Measurements from ENCODE around the gene PLAGL2. TPM values are rescaled to one million over a fixed set of nuclear protein-coding genes. Genes with fewer than 3 reads are reported as not detected.

PLAGL2 gene
- total and polyA plus RNA-seq, 4 donors: 4.6 to 15.8 (median 12.9) TPM

DNA sequence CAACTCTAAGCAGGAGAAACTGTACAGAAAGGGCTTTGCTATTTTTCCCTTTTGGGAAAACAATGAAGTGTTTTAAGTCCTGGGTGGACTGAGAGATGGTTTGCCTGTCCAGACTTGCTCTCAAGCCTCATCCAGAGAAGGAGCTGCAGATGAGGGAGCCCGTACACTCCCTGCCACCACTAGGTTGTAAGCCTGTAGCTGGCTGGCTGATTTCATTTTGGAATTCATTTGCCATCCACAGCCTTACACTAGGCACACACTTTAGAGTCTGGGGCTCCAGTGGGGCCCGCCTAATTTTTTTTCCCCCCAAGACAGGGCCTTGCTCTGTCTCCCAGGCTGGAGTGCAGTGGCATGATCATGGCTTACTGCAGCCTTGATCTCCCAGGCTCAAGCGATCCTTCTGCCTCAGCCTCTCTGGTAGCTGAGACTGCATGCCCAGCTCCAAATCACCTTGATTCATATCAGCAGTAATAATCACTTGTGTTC is 28.5 kb upstream of the PLAGL2 start:
- H3K36me3 ChIP-seq (ENCODE audit: control insufficient read depth in 4 of 4, insufficient read depth in 4 of 4, low read length in 4 of 4): peaks cover 3 to 30% (median 19%) of the 10 kb centered on the region in 4 donors
- no peak overlapping the region for H3K27ac ChIP-seq (ENCODE audit: low read depth in 1 of 2, low read length in 1 of 2)
- H3K9ac ChIP-seq (ENCODE audit: insufficient read depth in 1 of 2, low read length in 2 of 2): no peak overlapping the region
- H3K4me1 ChIP-seq (ENCODE audit: control insufficient read depth in 5 of 5, insufficient read depth in 5 of 5, low read length in 5 of 5): no peaks in the 10 kb centered on the region
- no peaks in the 10 kb centered on the region for H3K9me3 ChIP-seq (ENCODE audit: control insufficient read depth in 4 of 4, insufficient read depth in 3 of 4, low read length in 3 of 4)
- no peaks in the 10 kb centered on the region for H3K27me3 ChIP-seq (ENCODE audit: control insufficient read depth in 3 of 3, insufficient read depth in 3 of 3, low read length in 2 of 3)
- no peak for DNase-seq
- 94 to 96% methylated on average over 3 of the region's 3 CpGs for WGBS, 2 donors
- no peak overlapping the region for H3K4me3 ChIP-seq
- TF ChIP-seq, protein P1, sequence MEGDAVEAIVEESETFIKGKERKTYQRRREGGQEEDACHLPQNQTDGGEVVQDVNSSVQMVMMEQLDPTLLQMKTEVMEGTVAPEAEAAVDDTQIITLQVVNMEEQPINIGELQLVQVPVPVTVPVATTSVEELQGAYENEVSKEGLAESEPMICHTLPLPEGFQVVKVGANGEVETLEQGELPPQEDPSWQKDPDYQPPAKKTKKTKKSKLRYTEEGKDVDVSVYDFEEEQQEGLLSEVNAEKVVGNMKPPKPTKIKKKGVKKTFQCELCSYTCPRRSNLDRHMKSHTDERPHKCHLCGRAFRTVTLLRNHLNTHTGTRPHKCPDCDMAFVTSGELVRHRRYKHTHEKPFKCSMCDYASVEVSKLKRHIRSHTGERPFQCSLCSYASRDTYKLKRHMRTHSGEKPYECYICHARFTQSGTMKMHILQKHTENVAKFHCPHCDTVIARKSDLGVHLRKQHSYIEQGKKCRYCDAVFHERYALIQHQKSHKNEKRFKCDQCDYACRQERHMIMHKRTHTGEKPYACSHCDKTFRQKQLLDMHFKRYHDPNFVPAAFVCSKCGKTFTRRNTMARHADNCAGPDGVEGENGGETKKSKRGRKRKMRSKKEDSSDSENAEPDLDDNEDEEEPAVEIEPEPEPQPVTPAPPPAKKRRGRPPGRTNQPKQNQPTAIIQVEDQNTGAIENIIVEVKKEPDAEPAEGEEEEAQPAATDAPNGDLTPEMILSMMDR (IDR thresholded peaks at IDR 0.05; ENCODE audit: control extremely low read depth, extremely low read depth): no peak
- no peak for ATAC-seq (ENCODE audit: insufficient read depth, low FRiP score)

DNA sequence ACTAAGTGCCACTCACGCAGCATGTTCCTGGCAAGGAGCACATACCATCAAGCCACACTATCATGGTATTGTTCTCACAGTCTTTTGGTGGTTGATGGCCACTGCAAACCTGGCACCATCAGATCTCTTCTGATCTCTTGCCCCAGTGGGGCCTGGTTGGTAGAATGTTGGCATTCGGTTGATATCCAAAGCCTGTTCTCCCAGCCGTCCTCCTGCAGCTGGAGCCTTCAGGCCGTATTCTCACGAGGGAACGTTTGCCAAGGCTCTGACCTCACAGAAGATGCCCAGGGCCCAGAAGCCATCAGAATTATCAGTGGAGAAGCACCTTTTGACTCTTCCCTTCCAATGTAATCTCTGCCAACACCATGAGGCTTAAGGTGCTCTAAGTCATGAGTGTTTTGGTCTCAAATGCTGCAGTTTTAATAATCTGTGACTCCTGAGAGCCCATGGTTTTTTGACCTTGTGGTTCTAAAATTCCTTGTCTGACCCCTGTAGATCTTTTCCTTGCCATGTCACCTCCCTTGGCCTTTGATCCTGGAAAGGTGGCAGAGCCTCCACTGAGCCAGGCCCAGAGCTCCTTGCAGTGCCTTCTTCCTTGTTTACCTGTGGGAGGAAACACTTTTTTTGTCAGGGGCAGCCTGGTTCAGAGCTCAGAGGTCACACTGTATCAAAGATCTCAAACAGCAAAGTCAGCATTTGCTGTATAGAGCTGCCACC is 27.9 kb upstream of the PLAGL2 start:
- H3K9me3 ChIP-seq (ENCODE audit: control insufficient read depth in 4 of 4, insufficient read depth in 3 of 4, low read length in 3 of 4): no peaks in the 10 kb centered on the region
- H3K27ac ChIP-seq (ENCODE audit: low read depth in 1 of 2, low read length in 1 of 2): no peak overlapping the region
- DNase-seq (no peak), ATAC-seq (ENCODE audit: insufficient read depth, low FRiP score) (no peak)
- 88 to 94% methylated on average over 6 of the region's 6 CpGs for WGBS, 2 donors
- TF ChIP-seq, protein P1 (IDR thresholded peaks at IDR 0.05; ENCODE audit: control extremely low read depth, extremely low read depth): no peak
- peaks cover 3 to 36% (median 21%) of the 10 kb centered on the region in 4 donors for H3K36me3 ChIP-seq (ENCODE audit: control insufficient read depth in 4 of 4, insufficient read depth in 4 of 4, low read length in 4 of 4)
- H3K4me3 ChIP-seq: no peak overlapping the region
- H3K27me3 ChIP-seq (ENCODE audit: control insufficient read depth in 3 of 3, insufficient read depth in 3 of 3, low read length in 2 of 3): no peaks in the 10 kb centered on the region
- H3K4me1 ChIP-seq (ENCODE audit: control insufficient read depth in 5 of 5, insufficient read depth in 5 of 5, low read length in 5 of 5): no peaks in the 10 kb centered on the region
- no peak overlapping the region for H3K9ac ChIP-seq (ENCODE audit: insufficient read depth in 1 of 2, low read length in 2 of 2)

DNA sequence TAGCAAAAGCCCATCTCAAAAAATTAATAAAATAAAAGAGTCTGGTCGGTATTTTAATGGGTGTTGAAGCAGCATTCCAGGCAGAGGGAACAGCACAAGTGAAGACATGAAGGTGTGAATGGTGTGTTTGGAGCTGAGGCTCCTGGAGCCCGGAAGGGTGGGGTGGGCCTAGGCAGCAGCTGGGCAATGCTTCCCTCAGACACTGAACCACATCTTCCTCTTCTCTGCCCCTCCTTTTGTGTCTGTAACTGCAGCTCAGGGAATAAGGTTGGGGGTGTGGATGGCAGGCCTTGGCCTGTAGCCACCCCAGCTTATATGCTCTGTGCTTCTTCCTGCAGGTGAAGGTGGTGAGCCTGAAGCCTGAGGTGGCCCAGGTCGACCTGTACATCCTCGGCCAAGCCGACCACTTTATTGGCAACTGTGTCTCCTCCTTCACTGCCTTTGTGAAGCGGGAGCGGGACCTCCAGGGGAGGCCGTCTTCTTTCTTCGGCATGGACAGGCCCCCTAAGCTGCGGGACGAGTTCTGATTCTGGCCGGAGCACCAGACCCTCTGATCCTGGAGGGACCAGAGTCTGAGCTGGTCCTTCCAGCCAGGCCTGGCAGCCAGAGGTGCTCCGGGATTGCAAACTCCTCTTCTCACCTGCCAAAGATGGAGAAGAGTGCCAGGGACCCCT is 26.7 kb upstream of the PLAGL2 start:
- Histone ChIP-seq H3K4me1 (ENCODE audit: control insufficient read depth in 5 of 5, insufficient read depth in 5 of 5, low read length in 5 of 5) (no peaks in the 10 kb centered on the region), H3K9me3 (ENCODE audit: control insufficient read depth in 4 of 4, insufficient read depth in 3 of 4, low read length in 3 of 4) (no peaks in the 10 kb centered on the region), H3K27me3 (ENCODE audit: control insufficient read depth in 3 of 3, insufficient read depth in 3 of 3, low read length in 2 of 3) (no peaks in the 10 kb centered on the region), H3K36me3 (ENCODE audit: control insufficient read depth in 4 of 4, insufficient read depth in 4 of 4, low read length in 4 of 4) (peaks cover 3 to 41% (median 22%) of the 10 kb centered on the region in 4 donors), H3K4me3 (no peak overlapping the region), H3K27ac (ENCODE audit: low read depth in 1 of 2, low read length in 1 of 2) (no peak overlapping the region), H3K9ac (ENCODE audit: insufficient read depth in 1 of 2, low read length in 2 of 2) (no peak overlapping the region)
- 81 to 91% methylated on average over 13 of the region's 13 CpGs for WGBS, 2 donors
- ATAC-seq (ENCODE audit: insufficient read depth, low FRiP score) (no peak), DNase-seq (no peak)
- TF ChIP-seq, protein P1 (IDR thresholded peaks at IDR 0.05; ENCODE audit: control extremely low read depth, extremely low read depth): no peak
